Bone marrow (tissue), 2 donors: ENCODE measurements around the gene TACSTD2.
"Not testable (repeated sequence)": the region's sequence is repeated elsewhere in the genome, so short reads cannot be mapped to it uniquely, and the experiment has no call there.

Experiments used
- DNase-seq, 2 donors: peaks; one replicate each; lab custom pipeline; 2025; lab: John Stamatoyannopoulos, UW

The TACSTD2 gene

DNA sequence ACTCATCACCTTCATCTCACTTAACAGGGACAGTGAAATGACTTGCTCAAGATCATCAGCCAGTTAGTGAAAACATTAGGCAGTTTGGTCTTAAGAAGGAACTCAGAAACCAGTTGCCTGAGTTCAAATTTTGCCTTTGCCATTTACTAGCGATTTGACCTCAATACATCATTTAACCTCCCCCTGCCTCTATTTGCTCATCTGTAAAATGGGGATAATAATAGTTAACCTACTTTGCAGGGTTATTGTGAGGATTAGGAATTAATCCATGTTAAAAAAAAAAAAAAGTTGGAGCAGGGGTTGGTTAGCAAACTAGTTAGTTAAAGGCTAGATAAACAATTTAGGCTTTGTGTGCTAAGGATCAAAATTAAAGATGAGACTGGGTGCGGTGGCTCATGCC, 10.6 kb upstream of the TACSTD2 start:
- no peak for DNase-seq

DNA sequence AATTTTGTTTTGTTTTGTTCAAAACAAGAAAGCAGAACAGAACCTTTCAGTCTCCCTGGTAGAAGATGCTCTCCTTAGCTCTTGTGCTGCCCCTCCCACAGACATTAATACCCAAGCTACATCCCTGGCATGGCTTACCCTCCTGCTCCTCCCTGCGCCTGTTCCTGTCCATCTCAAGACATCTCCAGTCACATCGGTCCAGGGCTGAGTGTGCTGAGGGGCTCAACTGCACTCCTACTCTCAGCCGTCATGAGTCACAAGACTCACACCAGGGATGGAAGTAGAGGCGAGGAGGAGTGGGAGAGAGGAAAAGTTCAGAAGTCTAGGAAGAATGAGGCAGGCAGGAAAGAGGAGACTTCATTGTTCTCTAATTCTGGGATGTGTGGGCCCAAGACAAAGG, 9.2 kb upstream of the TACSTD2 start:
- DNase-seq, result no peak

DNA sequence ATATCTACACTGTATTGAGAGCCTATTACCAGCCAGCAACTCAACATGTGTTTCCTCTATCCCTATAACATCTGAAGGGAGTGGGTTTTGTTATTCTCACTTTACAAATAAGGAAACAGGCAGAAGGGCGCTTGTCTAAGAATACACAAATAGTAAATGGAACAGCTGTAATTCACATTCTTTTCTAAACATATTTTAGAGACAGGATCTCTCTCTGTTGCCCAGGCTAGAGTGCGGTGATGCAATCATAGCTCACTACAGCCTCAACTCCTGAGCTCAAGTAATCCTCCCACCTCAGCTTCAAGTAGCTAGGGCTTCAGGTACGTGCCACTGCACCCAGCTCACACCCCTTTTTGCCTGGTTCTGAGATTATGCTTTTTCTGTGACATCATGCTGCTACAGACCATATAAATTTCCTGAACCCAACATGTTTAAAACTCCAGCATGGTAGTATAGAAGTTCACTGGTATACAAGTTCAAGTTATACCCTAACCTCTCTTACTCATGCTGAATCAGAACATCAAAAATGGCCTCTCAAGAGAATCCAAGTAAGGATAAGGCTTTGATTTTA, 8.6 kb upstream of the TACSTD2 start:
- no peak for DNase-seq

DNA sequence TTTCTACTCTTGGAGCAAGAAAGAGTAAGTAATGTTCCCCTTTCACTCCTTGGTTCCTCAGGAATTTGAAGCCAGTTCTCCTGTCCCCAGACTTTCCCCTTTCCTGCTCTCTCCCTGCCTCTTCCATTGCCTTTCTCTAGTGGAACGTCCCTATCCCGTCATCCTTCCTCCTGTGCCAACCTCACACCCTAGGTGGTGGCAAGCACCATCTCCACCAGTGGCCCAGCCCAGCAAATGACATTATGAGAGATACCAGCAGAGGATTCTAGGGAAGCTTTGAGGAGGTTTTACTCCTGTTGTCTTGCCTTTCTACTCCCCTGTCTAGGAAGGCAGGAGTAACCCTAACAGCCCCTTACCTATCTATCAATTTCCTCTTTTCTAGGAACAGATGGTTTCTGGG, 8.1 kb upstream of the TACSTD2 start:
- DNase-seq, result no peak

DNA sequence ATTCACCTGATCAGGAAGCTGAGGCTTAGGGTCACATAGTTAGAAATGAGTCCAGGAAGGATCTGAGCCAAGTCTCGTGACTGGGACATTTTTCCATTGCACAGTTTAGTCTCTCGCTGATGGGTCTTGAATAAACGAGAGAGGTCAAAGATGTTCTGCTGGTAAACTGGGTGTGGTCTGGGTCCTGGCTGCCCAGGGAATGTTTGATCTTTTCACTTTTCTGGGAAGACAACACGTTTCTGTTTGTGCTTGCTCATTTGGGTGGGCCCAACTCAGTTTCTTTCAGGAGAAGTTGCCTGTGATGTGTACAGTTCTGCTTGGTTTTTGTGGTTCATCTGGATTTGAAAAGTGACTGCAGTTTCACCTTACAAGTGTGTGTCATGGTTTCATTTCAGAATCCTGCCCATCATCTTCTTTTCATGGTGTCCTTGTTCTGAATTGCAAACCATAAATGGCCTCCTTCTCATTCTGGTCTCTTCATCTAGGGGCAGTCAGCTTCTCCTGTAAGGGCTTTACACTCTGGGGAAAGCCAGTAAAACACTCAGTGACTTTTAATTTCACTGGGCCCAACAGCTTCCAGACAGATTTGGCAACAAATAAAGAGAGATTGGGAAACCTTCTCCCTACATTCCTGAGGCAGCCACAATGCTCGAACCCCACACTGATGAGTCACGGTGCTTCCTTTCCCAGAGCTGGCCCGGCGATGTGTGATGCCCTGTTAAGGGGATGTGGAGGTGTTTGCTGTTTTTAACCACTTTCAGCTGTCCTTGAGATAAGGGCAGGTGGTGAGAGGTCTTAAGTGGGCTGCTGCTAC, 7.2 kb upstream of the TACSTD2 start:
- no peak for DNase-seq

DNA sequence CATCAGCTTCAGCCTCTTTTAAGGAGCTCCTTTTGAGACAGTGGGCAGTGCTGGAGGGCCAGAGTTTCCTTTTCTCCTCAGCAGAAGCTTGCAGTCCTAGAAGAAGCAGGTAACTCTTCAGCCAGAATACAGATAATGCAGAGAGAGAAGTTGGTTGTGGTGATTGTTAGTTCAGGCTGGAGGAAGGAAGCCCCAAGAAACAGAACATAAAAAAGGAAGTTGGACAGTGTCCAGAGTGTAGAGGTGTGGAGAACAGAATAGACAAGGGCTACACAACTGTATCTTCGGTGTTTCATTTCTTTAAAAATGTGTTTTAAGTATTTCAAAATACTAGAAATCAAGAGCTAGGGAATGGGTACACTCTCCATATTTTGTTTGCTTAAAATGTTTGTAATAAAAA, 6.4 kb upstream of the TACSTD2 start:
- peak in 1 of 2 donors; percentile 36 for DNase-seq

DNA sequence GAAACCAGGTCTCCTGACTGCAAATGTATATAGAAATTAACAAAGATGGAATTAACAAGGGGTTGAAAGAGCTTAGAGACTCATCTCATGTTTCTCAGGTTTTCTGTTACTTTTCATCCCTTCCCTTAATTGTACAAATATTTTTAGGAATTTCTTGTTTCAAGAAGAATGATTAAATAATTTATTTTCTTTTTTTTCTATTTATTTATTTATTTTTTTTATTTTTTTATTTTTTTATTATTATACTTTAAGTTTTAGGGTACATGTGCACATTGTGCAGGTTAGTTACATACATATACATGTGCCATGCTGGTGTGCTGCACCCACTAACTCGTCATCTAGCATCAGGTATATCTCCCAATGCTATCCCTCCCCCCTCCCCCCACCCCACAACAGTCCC, 5.1 kb upstream of the TACSTD2 start:
- not testable (repeated sequence) for DNase-seq

DNA sequence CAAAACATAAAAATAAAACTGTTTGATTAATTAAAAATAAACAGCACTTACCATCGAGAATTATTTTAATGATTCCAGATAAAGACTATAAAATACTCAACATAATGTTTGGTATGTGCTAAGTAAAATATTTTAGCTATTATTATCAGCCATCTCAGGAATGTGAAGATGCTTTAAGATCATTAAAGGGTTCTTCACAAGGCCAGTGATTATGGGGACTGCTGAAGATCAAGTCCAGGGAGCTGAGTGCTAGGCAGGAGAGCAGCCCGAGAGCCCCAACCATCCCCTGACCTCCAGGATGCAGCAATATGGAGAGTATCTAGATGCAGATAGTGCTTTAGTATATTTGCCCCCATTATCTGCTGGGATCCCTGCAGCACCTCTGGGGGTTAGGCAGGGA, 4.6 kb upstream of the TACSTD2 start:
- DNase-seq, result no peak

DNA sequence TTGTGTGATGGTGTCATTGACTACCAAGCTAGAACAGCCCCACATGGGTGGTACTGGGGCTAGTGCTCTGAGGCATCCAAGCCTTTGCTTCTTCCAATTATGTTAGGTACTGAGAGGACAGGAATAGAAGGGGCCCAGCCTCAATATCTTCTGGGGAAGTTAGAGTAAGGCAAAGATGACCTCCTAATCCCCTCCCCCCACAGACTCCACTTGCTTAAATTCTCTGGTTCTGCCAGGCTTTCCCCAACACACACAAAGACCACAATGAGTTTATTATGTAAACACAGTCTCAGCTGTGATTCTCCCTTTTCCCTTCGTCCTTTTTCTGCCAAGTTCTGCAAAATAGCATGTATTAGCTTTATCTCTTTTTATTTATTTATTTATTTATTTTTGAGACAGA, 3.1 kb upstream of the TACSTD2 start:
- DNase-seq, result no peak

DNA sequence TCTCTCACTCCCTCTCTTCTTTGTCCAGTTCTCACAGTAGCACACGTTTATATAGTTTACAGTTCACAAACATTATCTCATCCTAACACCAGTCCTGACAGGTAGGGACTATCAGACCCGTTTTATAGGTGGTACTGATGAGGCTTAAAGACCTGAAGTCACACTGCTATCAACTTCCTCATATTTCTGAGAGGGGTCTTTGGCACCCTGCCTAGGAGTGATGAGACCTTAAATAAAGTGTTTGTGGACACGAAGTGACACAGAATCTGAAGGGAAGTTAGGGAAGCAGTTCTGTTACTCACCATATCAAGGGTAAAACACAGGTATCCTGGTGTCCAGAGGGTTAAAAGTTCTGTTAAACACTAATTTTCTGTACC, 590 bp upstream of the TACSTD2 start:
- DNase-seq, result no peak

DNA sequence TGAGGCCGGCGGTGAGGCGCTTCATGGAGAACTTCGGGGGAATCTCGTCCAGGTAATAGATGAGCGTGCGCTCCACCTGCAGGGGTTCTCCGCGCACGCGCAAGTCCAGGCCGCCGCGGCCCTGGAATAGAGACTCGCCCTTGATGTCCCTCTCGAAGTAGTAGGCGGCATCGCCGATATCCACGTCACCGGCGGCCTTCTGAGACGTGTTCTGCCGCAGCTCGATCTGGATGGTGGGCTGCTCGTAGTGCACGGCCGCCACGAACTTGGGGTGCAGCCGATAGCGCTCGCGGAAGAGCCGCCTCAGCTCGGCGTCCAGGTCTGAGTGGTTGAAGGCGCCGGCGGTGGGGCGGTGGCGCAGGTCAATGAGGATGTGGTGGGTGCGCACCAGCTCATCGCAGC, 726 bp downstream of the TACSTD2 start:
- DNase-seq, result no peak

DNA sequence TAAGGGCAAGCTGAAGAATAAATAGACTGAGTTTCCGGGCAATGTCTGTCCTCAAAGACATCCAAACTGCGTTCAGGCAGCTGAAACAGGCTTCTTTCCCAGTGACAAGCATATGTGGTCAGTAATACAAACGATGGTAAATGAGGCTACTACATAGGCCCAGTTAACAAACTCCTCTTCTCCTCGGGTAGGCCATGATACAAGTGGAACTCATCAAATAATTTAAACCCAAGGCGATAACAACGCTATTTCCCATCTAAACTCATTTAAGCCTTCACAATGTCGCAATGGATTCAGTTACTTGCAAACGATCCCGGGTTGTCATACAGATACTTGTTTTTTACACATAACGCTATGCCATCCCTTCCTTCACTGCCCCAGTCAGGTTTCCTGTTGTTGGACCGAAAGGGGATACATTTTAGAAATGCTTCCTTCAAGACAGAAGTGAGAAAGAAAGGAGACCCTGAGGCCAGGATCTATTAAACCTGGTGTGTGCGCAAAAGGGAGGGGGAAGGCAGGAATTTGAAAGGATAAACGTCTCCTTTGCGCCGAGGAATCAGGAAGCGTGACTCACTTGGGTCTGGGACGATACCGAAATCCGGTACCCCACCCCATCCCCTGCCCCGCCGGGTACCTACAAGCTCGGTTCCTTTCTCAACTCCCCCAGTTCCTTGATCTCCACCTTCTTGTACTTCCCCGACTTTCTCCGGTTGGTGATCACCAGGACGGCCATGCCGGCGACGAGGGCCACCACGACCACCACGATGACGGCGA, 1.3 kb downstream of the TACSTD2 start:
- DNase-seq, result no peak

DNA sequence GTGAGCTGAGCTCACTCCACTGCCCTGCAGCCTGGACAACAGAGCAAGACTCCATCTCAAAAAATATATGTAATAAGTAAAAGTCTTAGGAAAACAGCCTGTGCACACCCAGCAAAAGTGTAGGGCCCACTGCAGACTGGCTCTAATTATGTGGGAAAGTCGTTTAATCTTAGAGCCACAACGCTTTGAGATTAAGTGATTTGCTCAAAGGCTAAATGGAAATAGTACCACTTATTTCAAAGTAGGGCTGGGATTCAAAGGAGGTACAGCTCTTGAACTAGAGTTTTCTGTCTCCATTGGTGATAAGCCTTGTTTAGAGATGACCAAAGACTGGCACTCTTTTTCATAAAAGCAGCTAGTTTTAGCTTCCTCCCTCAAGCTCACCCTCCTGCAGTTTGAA, 2.2 kb downstream of the TACSTD2 start:
- DNase-seq, result no peak

DNA sequence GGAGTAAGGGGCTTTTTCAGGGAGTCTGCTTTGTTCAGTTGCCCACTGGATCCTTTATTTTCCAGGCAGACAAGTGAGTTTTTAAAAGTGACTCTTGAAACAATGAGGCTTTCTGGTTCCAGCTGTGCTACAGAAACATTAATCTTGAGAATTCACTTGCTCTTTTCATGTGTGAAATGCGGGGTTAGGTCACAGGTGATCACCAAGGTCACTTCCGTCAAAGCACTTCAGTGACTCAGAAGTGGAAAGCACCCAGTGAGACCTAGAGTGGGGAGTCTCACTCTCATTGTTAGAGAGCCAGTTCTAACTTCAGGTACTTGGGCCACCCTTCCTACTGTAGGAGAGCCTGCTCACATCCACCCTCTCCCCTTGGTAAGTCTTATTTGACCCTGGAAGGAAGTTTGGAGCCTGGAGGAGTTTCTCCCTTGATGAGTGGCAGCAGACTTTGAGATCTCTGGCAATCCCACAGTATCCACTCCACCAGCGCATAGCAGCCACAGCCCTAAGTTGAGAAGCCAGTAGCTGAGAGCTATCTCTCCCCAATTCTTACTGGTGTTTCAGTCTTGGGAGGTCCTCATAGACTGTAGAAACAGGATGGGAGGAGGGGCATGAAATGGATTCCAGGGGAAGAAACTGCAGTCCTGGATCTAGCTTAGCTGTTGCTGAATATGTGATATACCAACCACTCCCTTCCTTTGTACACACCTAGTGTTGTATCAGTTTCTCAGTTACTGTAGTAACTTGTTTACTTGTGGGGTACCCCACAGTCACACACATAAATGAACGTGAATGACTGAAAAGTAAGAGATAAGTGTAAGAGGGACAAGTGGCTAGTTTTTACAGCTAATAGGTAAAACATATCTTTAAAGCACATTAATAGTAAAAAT, 3.1 kb downstream of the TACSTD2 start:
- no peak for DNase-seq

DNA sequence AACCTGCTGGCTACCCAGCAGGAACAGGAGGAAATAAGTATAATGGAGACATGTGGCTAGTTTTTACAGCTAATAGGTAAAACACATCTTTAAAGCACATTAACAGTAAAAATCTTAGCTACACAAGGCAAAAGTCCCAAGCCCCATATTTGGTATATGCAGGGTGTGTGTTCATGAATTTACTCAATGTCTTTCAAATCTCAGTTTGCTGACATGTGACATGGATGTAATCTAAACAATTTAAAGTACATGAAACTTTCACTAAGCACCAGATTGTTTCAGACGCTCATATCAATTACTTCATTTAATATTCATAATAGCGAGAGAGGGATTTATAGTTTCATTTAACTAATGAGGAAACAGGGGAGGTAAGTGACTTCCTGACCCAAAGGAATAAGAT, 3.9 kb downstream of the TACSTD2 start:
- DNase-seq, result no peak

DNA sequence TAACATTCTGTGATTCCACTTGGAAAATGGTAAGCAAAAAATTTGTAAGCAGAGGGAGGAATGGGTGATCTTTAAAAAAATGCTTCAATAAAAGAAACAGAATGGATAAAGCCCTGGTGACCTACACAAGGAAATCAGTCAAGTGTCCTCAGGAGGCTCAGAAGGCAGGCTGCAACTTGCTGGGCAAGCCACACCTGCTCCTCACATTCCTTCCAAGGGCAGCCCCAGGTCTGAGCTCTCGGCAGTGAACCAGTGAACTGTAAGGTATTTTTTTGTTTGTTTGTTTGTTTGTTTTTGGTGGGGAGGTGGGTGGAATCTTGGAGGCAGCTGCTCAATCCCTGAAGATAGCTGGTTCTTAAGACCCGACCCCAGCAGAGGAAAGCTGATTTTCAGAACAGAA, 4.4 kb downstream of the TACSTD2 start:
- no peak for DNase-seq

DNA sequence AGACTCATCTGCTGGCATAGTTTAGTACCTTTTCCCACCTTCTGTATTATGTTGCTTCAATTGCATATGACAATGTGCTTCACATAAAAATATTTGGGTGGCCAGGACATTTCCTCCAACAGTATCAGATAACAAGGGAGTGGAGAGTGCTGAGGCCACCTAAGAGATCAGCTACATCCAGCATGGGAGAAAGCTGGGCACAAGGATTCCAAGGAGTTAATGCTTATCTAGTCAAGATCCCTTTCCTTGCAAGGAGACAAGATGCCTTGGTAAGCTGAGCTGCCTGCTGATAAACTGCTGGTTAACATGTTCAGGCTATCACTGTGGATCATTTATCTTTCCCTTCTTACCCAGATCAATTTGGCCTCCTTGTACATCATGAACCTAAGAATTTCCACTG, 5.4 kb downstream of the TACSTD2 start:
- DNase-seq, result no peak

DNA sequence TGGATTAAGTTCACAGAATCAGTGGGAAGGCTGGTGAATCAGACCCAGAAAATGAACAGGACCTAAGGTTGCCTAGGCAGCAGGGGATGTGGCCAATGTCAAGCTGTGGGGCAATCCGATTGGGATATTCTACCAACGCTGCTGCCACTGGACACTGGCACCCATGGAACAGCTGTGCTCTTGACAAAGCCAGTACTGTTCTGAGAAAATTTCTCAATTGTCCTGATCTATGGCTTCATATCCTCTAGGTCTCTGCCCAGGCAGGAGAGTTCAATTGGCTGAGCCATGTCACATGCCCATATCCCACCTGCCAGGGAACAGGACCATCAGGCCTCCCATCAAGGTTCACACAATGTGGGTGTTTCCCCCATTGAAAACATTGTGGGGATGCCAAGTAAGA, 6.2 kb downstream of the TACSTD2 start:
- no peak for DNase-seq

DNA sequence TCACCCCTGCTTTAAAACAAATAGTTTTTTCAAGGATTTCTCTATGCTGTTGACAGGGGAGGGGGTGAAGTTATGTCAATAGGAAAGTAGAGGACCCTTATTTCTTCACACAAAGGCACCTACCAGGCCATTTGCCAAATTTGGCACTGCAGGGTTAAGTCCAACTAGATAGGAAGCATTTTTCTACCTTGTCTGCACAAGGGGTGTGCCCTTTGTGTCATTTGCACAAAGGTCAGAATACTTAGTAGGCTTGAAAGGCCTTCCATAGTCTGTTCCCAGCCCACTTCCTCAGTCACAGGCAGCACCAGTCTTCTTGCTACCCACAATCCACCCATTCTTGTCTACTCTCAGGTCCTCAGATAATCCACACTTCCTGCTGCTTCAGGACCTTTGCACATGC, 7.0 kb downstream of the TACSTD2 start:
- DNase-seq, result no peak

DNA sequence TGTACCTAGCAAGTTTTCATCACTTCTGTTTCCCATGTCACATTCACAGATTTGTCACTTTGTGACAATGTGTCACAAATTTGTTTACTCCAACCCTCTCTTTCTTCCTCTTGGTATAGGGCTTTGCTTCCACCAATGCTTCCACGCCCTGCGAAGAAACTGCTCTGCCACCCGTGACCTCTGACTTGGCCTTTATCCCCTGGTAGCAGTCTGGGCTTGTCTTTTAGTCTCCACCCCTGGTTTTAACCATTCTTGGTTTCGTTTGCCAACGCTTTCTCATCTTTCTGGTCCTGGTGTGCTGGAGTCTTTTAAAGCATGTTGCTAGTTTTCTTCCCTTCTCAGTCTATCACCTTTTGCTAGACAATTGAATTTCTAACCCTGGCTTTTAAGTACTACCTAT, 8.1 kb downstream of the TACSTD2 start:
- DNase-seq, result no peak

DNA sequence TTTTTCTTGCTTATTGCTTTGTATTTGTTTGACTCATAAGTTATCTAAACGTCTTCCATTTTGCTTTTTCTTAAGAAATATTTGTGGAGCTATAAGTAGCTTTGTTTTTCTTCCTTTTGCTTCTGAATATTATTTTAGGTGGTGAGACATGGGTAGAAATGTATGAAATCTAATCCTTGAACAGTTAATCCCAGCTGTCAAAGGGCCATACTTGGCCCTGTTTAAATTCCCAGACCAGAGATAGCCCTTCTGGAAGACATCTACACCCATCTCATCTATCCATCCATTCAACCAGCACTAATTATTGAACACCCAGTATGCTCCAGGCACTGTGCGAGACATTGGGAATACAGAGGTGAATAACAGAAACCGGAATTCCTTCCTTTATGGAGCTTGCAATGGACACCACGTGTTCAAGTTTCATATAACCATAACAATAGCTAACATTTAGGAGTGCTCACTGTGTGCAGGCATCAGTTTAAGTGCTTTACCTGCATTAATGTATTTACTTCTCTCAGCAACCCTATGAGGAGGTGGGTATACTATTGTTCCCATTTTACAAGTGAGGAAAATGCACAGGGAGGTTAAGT, 8.7 kb downstream of the TACSTD2 start:
- no peak for DNase-seq

DNA sequence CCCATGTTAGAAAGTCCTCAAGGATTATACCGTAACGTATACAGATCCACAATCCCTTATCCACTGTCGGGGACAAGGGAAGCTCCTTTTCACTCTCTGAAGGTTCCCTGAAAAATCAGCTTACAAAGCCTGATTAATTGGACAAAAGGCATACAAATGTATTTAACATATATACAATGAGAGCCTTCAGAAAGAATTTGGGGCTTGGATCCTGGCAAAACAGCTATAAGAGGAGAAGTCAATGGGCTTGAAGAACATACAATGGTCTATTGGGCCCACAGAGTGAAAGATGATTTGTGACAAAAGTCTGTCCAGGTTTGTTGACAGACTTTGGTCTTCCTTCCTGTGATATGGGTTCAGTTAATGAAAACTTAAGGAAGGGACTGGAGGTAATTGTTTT, 10.7 kb downstream of the TACSTD2 start:
- no peak for DNase-seq
